Measurements from ENCODE around the gene RHEBL1. TPM values are rescaled to one million over a fixed set of nuclear protein-coding genes. Genes with fewer than 3 reads are reported as not detected.
A peak's percentile ranks its signal among the peaks of the same experiment; 100 is the strongest.

Gene RHEBL1
- total RNA-seq, 1 experiment from 2014 or later = 9.0 TPM

DNA sequence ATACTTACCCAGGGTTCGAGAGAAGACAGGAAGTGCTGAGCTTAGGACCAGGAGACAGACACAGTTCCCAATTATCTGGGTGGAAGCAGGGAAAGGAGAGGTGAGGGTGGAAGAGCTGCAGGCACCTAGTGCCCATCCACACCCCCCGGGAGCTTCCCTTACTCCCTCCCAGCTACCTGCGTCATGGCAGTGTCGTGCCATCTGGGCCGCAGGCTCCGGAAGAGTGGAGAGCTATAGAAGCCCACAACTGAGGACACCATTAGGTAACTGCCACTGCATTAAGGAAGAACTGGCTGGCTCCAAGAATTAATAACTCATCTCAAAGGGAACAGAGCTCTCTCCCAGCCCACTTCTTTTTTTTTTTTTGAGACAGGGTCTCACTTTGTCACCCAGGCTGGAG lies 30.6 kb upstream of the RHEBL1 start (continued):
- TF ChIP-seq, protein P1, sequence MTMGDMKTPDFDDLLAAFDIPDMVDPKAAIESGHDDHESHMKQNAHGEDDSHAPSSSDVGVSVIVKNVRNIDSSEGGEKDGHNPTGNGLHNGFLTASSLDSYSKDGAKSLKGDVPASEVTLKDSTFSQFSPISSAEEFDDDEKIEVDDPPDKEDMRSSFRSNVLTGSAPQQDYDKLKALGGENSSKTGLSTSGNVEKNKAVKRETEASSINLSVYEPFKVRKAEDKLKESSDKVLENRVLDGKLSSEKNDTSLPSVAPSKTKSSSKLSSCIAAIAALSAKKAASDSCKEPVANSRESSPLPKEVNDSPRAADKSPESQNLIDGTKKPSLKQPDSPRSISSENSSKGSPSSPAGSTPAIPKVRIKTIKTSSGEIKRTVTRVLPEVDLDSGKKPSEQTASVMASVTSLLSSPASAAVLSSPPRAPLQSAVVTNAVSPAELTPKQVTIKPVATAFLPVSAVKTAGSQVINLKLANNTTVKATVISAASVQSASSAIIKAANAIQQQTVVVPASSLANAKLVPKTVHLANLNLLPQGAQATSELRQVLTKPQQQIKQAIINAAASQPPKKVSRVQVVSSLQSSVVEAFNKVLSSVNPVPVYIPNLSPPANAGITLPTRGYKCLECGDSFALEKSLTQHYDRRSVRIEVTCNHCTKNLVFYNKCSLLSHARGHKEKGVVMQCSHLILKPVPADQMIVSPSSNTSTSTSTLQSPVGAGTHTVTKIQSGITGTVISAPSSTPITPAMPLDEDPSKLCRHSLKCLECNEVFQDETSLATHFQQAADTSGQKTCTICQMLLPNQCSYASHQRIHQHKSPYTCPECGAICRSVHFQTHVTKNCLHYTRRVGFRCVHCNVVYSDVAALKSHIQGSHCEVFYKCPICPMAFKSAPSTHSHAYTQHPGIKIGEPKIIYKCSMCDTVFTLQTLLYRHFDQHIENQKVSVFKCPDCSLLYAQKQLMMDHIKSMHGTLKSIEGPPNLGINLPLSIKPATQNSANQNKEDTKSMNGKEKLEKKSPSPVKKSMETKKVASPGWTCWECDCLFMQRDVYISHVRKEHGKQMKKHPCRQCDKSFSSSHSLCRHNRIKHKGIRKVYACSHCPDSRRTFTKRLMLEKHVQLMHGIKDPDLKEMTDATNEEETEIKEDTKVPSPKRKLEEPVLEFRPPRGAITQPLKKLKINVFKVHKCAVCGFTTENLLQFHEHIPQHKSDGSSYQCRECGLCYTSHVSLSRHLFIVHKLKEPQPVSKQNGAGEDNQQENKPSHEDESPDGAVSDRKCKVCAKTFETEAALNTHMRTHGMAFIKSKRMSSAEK (CRISPR knock-in tag; IDR thresholded peaks at IDR 0.05; ENCODE audit: borderline replicate concordance) = no peak
- TF ChIP-seq ESRRA (CRISPR knock-in tag; IDR thresholded peaks at IDR 0.05; ENCODE audit: borderline replicate concordance) = no peak
- TF ChIP-seq ETV6 (CRISPR knock-in tag; IDR thresholded peaks at IDR 0.05) = no peak
- no peak for TF ChIP-seq ZNF219 (CRISPR knock-in tag; IDR thresholded peaks at IDR 0.05; ENCODE audit: borderline replicate concordance)

DNA sequence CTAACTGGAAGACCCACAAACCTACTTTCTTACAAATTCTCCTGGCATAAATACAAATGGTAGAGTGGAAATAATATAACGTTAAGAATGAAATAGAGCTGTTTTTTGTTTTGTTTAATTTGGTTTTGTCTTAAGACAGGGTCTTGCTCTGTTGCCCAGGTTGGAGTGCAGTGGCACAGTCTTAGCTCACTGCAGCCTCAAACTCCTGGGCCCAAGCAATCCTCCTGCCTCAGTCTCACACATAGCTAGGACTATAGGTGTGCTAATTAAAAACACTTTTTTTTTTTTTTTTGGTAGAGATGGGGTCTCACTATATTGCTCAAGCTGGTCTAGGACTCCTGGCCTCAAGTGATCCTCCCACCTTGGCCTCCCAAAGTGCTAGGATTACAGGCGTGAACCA lies 28.9 kb upstream of the RHEBL1 start:
- H3K4me1 Mint-ChIP-seq = peaks cover 14% of the 10 kb centered on the region
- peaks cover 22% of the 10 kb centered on the region for H3K27me3 Mint-ChIP-seq (ENCODE audit: low read depth)
- H3K4me3 Mint-ChIP-seq = no peak overlapping the region
- CTCF ChIA-PET = interaction anchor here (0.6 to 14.5 kb wide), 30 partner anchors 11 to 244 kb away, joined by 3 to 216 read pairs (median 4); partner anchors contain the start of genes LMBR1L, PRPH, RHEBL1 and TROAP
- no peak overlapping the region for H3K27ac Mint-ChIP-seq
- TF ChIP-seq E2F4 (CRISPR knock-in tag; IDR thresholded peaks at IDR 0.05; ENCODE audit: borderline replicate concordance, low read depth) (no peak), RORB (CRISPR knock-in tag; IDR thresholded peaks at IDR 0.05) (no peak), AR (CRISPR knock-in tag; IDR thresholded peaks at IDR 0.05) (no peak), GTF2I (CRISPR knock-in tag; conservative IDR thresholded peaks at IDR 0.05) (no peak), ERG (CRISPR knock-in tag; IDR thresholded peaks at IDR 0.05) (no peak), ZNF121 (CRISPR knock-in tag; IDR thresholded peaks at IDR 0.05) (peak; percentile 64; the same call in 1 of the 2 replicates), HMGA2 (CRISPR knock-in tag; IDR thresholded peaks at IDR 0.05) (no peak)
- DNase-seq (ENCODE audit: low spot score) (no peak), ATAC-seq (no peak)
- no peaks in the 10 kb centered on the region for H3K9me3 Mint-ChIP-seq
- H3K36me3 Mint-ChIP-seq = peaks cover 33% of the 10 kb centered on the region
- POLR2A ChIA-PET = interaction anchor here (0.7 to 1.2 kb wide), 4 partner anchors 22 to 43 kb away, joined by 3 to 4 read pairs (median 4); partner anchors contain the start of gene TUBA1B

DNA sequence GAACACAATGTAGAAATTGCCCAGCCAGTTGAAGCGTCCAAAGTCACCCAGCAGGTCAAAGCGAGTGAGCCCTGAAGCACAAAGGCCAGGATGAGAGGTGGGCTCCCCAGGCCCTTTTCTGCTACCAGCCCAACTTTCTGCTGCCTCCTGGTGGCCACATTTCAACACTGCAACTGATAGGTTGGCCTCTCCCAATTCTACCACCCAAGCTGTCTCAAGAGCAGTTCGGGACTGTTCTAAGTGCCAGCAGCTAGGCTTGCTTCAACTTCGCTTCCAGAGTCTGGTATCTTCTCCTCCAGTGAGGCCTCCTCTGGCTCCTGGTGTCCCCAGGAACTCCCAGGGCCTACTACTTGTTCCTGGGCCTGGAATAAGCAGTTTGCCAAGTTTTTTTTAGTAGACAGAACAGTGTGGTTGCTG lies 28.3 kb upstream of the RHEBL1 start:
- DNase-seq (ENCODE audit: low spot score) = peak; percentile 87
- Mint-ChIP-seq H3K36me3 (peaks cover 29% of the 10 kb centered on the region), H3K27me3 (ENCODE audit: low read depth) (peaks cover 29% of the 10 kb centered on the region), H3K9me3 (no peaks in the 10 kb centered on the region), H3K4me3 (no peak overlapping the region), H3K27ac (no peak overlapping the region), H3K4me1 (peaks cover 21% of the 10 kb centered on the region)
- POLR2A ChIA-PET = interaction anchor here (1.0 kb wide), 2 partner anchors 23 to 34 kb away, joined by 3 to 4 read pairs; no protein-coding TSS in a partner anchor
- TF ChIP-seq FOXJ3 (CRISPR knock-in tag; IDR thresholded peaks at IDR 0.05; ENCODE audit: borderline replicate concordance) (no peak), SOX15 (CRISPR knock-in tag; IDR thresholded peaks at IDR 0.05) (no peak), MAX (CRISPR knock-in tag; IDR thresholded peaks at IDR 0.05) (no peak), SMAD3 (CRISPR knock-in tag; IDR thresholded peaks at IDR 0.05; ENCODE audit: borderline replicate concordance) (no peak)
- TF ChIP-seq, protein P2, sequence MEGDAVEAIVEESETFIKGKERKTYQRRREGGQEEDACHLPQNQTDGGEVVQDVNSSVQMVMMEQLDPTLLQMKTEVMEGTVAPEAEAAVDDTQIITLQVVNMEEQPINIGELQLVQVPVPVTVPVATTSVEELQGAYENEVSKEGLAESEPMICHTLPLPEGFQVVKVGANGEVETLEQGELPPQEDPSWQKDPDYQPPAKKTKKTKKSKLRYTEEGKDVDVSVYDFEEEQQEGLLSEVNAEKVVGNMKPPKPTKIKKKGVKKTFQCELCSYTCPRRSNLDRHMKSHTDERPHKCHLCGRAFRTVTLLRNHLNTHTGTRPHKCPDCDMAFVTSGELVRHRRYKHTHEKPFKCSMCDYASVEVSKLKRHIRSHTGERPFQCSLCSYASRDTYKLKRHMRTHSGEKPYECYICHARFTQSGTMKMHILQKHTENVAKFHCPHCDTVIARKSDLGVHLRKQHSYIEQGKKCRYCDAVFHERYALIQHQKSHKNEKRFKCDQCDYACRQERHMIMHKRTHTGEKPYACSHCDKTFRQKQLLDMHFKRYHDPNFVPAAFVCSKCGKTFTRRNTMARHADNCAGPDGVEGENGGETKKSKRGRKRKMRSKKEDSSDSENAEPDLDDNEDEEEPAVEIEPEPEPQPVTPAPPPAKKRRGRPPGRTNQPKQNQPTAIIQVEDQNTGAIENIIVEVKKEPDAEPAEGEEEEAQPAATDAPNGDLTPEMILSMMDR (IDR thresholded peaks at IDR 0.05) = peak; percentile 92
- TF ChIP-seq, protein P3, sequence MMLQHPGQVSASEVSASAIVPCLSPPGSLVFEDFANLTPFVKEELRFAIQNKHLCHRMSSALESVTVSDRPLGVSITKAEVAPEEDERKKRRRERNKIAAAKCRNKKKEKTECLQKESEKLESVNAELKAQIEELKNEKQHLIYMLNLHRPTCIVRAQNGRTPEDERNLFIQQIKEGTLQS (CRISPR knock-in tag; conservative IDR thresholded peaks at IDR 0.05) = no peak
- CTCF ChIA-PET = interaction anchor here (0.6 to 14.5 kb wide), 28 partner anchors 11 to 245 kb away, joined by 3 to 216 read pairs (median 4); partner anchors contain the start of genes LMBR1L, PRPH, RHEBL1 and TROAP
- ATAC-seq = peak; percentile 73
